ENCODE measurements around the gene HSBP1. TPM values are rescaled to one million over a fixed set of nuclear protein-coding genes. Genes with fewer than 3 reads are reported as not detected.

Gene HSBP1
- total RNA-seq, 1 experiment from 2014 or later, result 230 TPM

DNA sequence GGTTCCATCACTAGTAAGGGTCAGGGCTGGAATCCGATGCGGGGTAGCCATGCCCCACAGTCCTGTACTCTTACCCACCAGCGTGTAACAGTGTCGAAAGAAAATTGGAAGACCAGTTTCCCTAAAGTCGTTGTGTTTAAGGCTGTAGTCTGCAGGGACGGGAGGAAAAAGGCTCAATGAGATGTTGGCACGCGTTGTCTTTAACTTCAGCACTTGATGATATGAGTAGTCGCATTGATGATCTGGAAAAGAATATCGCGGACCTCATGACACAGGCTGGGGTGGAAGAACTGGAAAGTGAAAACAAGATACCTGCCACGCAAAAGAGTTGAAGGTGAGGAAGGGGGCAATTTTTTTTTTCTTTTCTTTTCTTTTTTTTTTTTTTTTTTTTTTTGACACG is 1.3 kb downstream of the HSBP1 start:
- Histone ChIP-seq H2BK15ac (ENCODE audit: low read depth, low read length) (no peak overlapping the region), H3K56ac (ENCODE audit: insufficient read length, low read depth, low read length) (no peak overlapping the region), H3K4me1 (ENCODE audit: insufficient read depth, low read length) (peaks cover 10% of the 10 kb centered on the region; the same call in 1 of the 2 replicates), H3K4ac (ENCODE audit: low read depth, low read length) (no peak overlapping the region), H3K9me3 (ENCODE audit: control insufficient read depth, low read depth, low read length) (no peaks in the 10 kb centered on the region), H4K5ac (ENCODE audit: insufficient read length, low read depth, low read length) (no peak overlapping the region), H3K23ac (ENCODE audit: insufficient read length, low read depth, low read length) (no peak overlapping the region), H2BK12ac (ENCODE audit: insufficient read length, low read depth, low read length) (no peak overlapping the region), H4K8ac (replicated peaks; ENCODE audit: insufficient read length, low read depth, low read length) (no peak overlapping the region), H3T11ph (ENCODE audit: low read length) (no peak overlapping the region), H2BK120ac (ENCODE audit: low read depth, low read length, poor library complexity, severe bottlenecking) (no peak overlapping the region), H3K14ac (ENCODE audit: insufficient read depth, low read length) (no peak overlapping the region), H3K79me2 (ENCODE audit: insufficient read depth, low read length) (peaks cover 8% of the 10 kb centered on the region; the same call in 1 of the 2 replicates), H2BK20ac (ENCODE audit: low read depth, low read length, poor library complexity, severe bottlenecking) (no peak overlapping the region), H2AFZ (ENCODE audit: low read length) (no peak overlapping the region), H3K18ac (ENCODE audit: insufficient read length, low read depth, low read length) (no peak overlapping the region), H3K79me1 (ENCODE audit: insufficient read depth, low read depth, low read length, poor library complexity, severe bottlenecking) (peaks cover 4% of the 10 kb centered on the region), H4K20me1 (ENCODE audit: control insufficient read depth, insufficient read depth, insufficient read length) (peaks cover 2% of the 10 kb centered on the region), H2BK5ac (ENCODE audit: insufficient read length, low read length) (no peak overlapping the region), H3K9ac (ENCODE audit: extremely low read depth, insufficient read length, low read length) (peak overlapping the region; percentile 58), H4K91ac (ENCODE audit: insufficient read length, low read depth, low read length) (no peak overlapping the region), H3K4me2 (ENCODE audit: insufficient read depth, insufficient read length, low read length) (peak overlapping the region; percentile 79), H2AK5ac (ENCODE audit: insufficient read length, low read length) (no peak overlapping the region), H3K27ac (ENCODE audit: insufficient read length, low read depth, low read length) (no peak overlapping the region), H3K27me3 (ENCODE audit: insufficient read depth, low read length) (no peaks in the 10 kb centered on the region), H3K23me2 (ENCODE audit: insufficient read length, low read depth, low read length, poor library complexity, severe bottlenecking) (peaks cover 3% of the 10 kb centered on the region)
- peak overlapping the region; percentile 50 to 97 (median 96); a peak in 6 of 7 replicates for H3K27ac Mint-ChIP-seq
- H3K4me3 Mint-ChIP-seq, result peak overlapping the region; percentile 96 to 98
- no peaks in the 10 kb centered on the region; a peak in 1 of 5 replicates for H3K9me3 Mint-ChIP-seq
- H3K4me1 Mint-ChIP-seq, result peaks cover 29 to 30% of the 10 kb centered on the region in 2 experiments
- peaks cover 17 to 42% (median 31%) of the 10 kb centered on the region in 3 experiments; a peak in 6 of 7 replicates for H3K36me3 Mint-ChIP-seq (ENCODE audit: insufficient read depth in 1 of 3, low read depth in 3 of 3)
- TF ChIP-seq, protein P1, sequence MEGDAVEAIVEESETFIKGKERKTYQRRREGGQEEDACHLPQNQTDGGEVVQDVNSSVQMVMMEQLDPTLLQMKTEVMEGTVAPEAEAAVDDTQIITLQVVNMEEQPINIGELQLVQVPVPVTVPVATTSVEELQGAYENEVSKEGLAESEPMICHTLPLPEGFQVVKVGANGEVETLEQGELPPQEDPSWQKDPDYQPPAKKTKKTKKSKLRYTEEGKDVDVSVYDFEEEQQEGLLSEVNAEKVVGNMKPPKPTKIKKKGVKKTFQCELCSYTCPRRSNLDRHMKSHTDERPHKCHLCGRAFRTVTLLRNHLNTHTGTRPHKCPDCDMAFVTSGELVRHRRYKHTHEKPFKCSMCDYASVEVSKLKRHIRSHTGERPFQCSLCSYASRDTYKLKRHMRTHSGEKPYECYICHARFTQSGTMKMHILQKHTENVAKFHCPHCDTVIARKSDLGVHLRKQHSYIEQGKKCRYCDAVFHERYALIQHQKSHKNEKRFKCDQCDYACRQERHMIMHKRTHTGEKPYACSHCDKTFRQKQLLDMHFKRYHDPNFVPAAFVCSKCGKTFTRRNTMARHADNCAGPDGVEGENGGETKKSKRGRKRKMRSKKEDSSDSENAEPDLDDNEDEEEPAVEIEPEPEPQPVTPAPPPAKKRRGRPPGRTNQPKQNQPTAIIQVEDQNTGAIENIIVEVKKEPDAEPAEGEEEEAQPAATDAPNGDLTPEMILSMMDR (conservative IDR thresholded peaks at IDR 0.05), result no peak
- no peak for DNase-seq
- no peaks in the 10 kb centered on the region for H3K27me3 Mint-ChIP-seq (ENCODE audit: low read depth)
- no CpG with 5 or more reads among the region's 13 CpGs for WGBS (ENCODE audit: extremely low coverage, insufficient read length, low lambda C conversion rate)
